Measurements from ENCODE around the gene TNNT2. TPM values are rescaled to one million over a fixed set of nuclear protein-coding genes. Genes with fewer than 3 reads are reported as not detected.

The TNNT2 gene
- total RNA-seq, 1 experiment from 2014 or later, result not detected

- Histone ChIP-seq H3K27me3 (ENCODE audit: control insufficient read depth, insufficient read depth, low read length) (0 out of 2 replicates have a peak, but pooled peaks cover 2% of the 10 kb centered on the region), H3K27ac (ENCODE audit: low read length) (no peak overlapping the region), H3K4me3 (ENCODE audit: low read depth in 2 of 2, low read length in 2 of 2) (no peak overlapping the region), H3K36me3 (ENCODE audit: control insufficient read depth, insufficient read depth, low read length) (no peaks in the 10 kb centered on the region), H3K9me3 (ENCODE audit: control insufficient read depth, insufficient read depth, low read depth, low read length) (no peaks in the 10 kb centered on the region), H3K4me1 (ENCODE audit: control insufficient read depth, insufficient read depth, low read length) (no peaks in the 10 kb centered on the region)
- ATAC-seq (no peak), DNase-seq (ENCODE audit: low read depth, low spot score) (no peak)
- no TSS peak for BruUV-seq (replicated peaks)
- ChIA-PET POLR2A (no interaction called here), CTCF (no interaction called here)
- in situ Hi-C loops (cut with HindIII; ENCODE audit: low pct_unique_long_range_greater_than_20kb, low sequenced_read_pairs) (no loop called here), intact Hi-C loops (cut with micrococcal nuclease; ENCODE audit: unreplicated experiment) (no loop called here)
- TF ChIP-seq CTCF (IDR thresholded peaks at IDR 0.05), result no peak
- no peak for TF ChIP-seq SIN3A (IDR thresholded peaks at IDR 0.05; ENCODE audit: borderline replicate concordance, insufficient read depth, low read depth, low read length)
- TF ChIP-seq REST (IDR thresholded peaks at IDR 0.05; ENCODE audit: insufficient read depth in 1 of 2, low read depth in 2 of 2, low read length in 1 of 2), result no peak
- TF ChIP-seq TCF7L2 (IDR thresholded peaks at IDR 0.05; ENCODE audit: low read depth, low read length), result no peak
- no peak for TF ChIP-seq POLR2AphosphoS5 (IDR thresholded peaks at IDR 0.05; ENCODE audit: low read depth, low read length)
Measured at GRCh38 chr1:201324821-201325677, 52.4 kb downstream of the TNNT2 start.

GRCh38 chr1:201324306-201324705 lies 53.2 kb downstream of the TNNT2 start:
- no TSS peak for BruUV-seq (replicated peaks)
- ATAC-seq, result no peak
- in situ Hi-C loops (cut with HindIII; ENCODE audit: low pct_unique_long_range_greater_than_20kb, low sequenced_read_pairs), result no loop called here

More at GRCh38 chr1:201324306-201324705, 53.2 kb downstream of the TNNT2 start:
- DNase-seq (ENCODE audit: low read depth, low spot score), result no peak
- ChIA-PET POLR2A (no interaction called here), CTCF (no interaction called here)
- TF ChIP-seq REST (IDR thresholded peaks at IDR 0.05; ENCODE audit: insufficient read depth in 1 of 2, low read depth in 2 of 2, low read length in 1 of 2), result no peak
- TF ChIP-seq CTCF (IDR thresholded peaks at IDR 0.05), result no peak
- TF ChIP-seq SIN3A (IDR thresholded peaks at IDR 0.05; ENCODE audit: borderline replicate concordance, insufficient read depth, low read depth, low read length), result no peak
- Histone ChIP-seq H3K27ac (ENCODE audit: low read length) (no peak overlapping the region), H3K4me1 (ENCODE audit: control insufficient read depth, insufficient read depth, low read length) (no peaks in the 10 kb centered on the region), H3K27me3 (ENCODE audit: control insufficient read depth, insufficient read depth, low read length) (0 out of 2 replicates have a peak, but pooled peaks cover 2% of the 10 kb centered on the region), H3K9me3 (ENCODE audit: control insufficient read depth, insufficient read depth, low read depth, low read length) (no peaks in the 10 kb centered on the region), H3K4me3 (ENCODE audit: low read depth in 2 of 2, low read length in 2 of 2) (no peak overlapping the region), H3K36me3 (ENCODE audit: control insufficient read depth, insufficient read depth, low read length) (no peaks in the 10 kb centered on the region)
- intact Hi-C loops (cut with micrococcal nuclease; ENCODE audit: unreplicated experiment), result no loop called here

All from Panc1 (cell line).